ENCODE data around the gene CRHR2. TPM values are rescaled to one million over a fixed set of nuclear protein-coding genes. Genes with fewer than 3 reads are reported as not detected.

The CRHR2 gene
- total RNA-seq, 3 donors from 2014 or later (not counting 1 experiment from before 2014, with no cell fraction given) = not detected

- TF ChIP-seq, protein P1, sequence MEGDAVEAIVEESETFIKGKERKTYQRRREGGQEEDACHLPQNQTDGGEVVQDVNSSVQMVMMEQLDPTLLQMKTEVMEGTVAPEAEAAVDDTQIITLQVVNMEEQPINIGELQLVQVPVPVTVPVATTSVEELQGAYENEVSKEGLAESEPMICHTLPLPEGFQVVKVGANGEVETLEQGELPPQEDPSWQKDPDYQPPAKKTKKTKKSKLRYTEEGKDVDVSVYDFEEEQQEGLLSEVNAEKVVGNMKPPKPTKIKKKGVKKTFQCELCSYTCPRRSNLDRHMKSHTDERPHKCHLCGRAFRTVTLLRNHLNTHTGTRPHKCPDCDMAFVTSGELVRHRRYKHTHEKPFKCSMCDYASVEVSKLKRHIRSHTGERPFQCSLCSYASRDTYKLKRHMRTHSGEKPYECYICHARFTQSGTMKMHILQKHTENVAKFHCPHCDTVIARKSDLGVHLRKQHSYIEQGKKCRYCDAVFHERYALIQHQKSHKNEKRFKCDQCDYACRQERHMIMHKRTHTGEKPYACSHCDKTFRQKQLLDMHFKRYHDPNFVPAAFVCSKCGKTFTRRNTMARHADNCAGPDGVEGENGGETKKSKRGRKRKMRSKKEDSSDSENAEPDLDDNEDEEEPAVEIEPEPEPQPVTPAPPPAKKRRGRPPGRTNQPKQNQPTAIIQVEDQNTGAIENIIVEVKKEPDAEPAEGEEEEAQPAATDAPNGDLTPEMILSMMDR (IDR thresholded peaks at IDR 0.05) = no peak
- 71% methylated on average over 15 of the region's 15 CpGs for WGBS (ENCODE audit: insufficient coverage)
- no peaks in the 10 kb centered on the region for H3K4me1 ChIP-seq (ENCODE audit: control insufficient read depth, insufficient read depth, low read length)
- no peaks in the 10 kb centered on the region for H3K36me3 Mint-ChIP-seq
- H3K4me3 Mint-ChIP-seq = no peak overlapping the region
- no peak overlapping the region for H3K27ac Mint-ChIP-seq
- ATAC-seq (no peak), DNase-seq (no peak)
- H3K27me3 Mint-ChIP-seq (ENCODE audit: low read depth in 2 of 2) = peaks cover 0 to 3% of the 10 kb centered on the region in 2 donors
- H3K9me3 Mint-ChIP-seq = no peaks in the 10 kb centered on the region
- no peaks in the 10 kb centered on the region for H3K9me3 ChIP-seq (ENCODE audit: control insufficient read depth, insufficient read depth, low read length)
- H3K27me3 ChIP-seq (ENCODE audit: control insufficient read depth, insufficient read depth, low read length) = no peaks in the 10 kb centered on the region
- no peak overlapping the region for H3K4me3 ChIP-seq (ENCODE audit: low read length)
- H3K4me1 Mint-ChIP-seq = peaks cover 0 to 11% of the 10 kb centered on the region in 2 donors
- H3K36me3 ChIP-seq (ENCODE audit: control insufficient read depth, insufficient read depth, low read length) = no peaks in the 10 kb centered on the region
- intact Hi-C loops (cut with micrococcal nuclease) = no loop called here
- no peak overlapping the region for H3K27ac ChIP-seq (ENCODE audit: low read length)
Observed at GRCh38 chr7:30697719-30698460, 15.6 kb upstream of the CRHR2 start.

DNA sequence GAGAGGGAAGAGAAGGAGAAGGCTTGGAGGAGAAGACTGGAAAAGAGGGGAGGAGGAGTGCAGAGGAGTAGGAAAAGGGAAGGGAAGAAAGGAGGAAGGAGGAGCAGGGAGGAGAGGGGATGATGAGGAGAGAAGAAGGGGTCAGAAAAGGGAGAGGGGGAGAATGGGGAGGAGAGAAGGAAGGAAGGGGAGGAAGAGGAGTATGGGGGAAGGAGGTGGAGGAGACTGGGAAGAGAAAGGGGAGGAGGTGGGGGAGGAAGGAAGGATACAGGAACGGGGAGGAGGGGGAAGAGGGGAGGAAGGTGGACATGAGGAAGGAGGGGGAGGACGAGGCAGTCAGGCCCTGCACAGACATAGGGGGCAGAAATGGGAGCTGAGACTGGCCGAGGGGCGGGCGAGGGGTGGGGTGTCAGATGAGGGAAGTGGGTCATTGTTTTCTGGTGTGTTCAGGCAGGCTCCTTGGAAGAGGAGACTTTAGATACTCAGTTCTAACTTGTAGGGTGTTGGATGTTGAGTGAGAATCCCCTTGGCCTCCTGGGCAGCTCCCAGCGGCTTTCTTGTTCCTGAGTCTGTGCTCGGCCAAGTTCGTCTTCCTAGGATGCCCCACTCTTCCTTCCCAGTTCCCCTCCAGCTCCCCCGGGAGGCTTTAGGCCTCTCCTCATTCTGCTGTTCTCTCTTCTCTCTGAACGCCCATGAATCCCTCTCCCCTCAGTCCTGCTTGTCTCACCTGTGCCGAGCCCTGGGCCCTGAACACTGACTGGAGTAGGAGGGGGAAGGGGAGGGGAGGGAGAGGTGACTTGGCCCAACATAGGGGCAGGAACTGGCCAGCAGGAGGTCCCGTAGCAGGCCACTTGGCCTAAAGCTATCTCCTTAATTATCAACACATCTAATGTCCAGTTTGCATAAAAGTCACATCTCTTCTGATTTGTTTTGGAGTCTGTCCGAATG is 12.8 kb upstream of the CRHR2 start:
- ATAC-seq (no peak), DNase-seq (no peak)
- H3K27me3 Mint-ChIP-seq (ENCODE audit: low read depth in 2 of 2) = peaks cover 0 to 1% of the 10 kb centered on the region in 2 donors
- Histone ChIP-seq H3K27me3 (ENCODE audit: control insufficient read depth, insufficient read depth, low read length) (no peaks in the 10 kb centered on the region), H3K4me1 (ENCODE audit: control insufficient read depth, insufficient read depth, low read length) (no peaks in the 10 kb centered on the region), H3K27ac (ENCODE audit: low read length) (no peak overlapping the region), H3K4me3 (ENCODE audit: low read length) (no peak overlapping the region), H3K36me3 (ENCODE audit: control insufficient read depth, insufficient read depth, low read length) (no peaks in the 10 kb centered on the region), H3K9me3 (ENCODE audit: control insufficient read depth, insufficient read depth, low read length) (no peaks in the 10 kb centered on the region)
- intact Hi-C loops (cut with micrococcal nuclease) = no loop called here
- no peaks in the 10 kb centered on the region for H3K36me3 Mint-ChIP-seq
- TF ChIP-seq, protein P1 (IDR thresholded peaks at IDR 0.05) = no peak
- no peak overlapping the region for H3K4me3 Mint-ChIP-seq
- H3K9me3 Mint-ChIP-seq = no peaks in the 10 kb centered on the region
- no peak overlapping the region for H3K27ac Mint-ChIP-seq
- 86% methylated on average over 10 of the region's 13 CpGs for WGBS (ENCODE audit: insufficient coverage)
- H3K4me1 Mint-ChIP-seq = no peaks in the 10 kb centered on the region

DNA sequence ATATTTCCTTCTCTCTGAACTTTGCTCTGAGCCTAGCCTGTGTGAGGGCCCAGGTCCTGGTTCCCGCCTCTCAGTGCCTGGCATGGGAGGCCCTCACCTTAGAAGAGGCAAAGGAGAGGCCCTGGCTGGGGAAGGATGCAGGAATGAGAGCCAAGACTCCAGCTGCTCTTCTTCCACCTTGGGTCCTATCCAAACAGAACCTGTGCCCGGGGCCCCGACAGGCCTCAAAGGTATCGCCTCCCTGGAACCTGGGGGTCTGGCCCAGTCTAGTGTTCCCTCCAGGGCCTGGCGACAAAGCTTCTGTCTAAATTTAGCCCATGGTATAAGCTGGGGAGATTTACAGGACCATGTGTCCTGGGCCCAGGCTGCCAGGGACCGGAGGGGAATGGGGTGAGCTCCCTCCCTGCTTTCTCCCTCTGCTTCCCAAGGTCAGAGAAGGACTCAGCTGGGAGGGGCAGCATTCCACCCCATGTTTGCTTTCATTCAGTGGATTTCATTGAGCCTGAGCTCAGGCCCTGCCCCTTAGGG is 12.0 kb upstream of the CRHR2 start:
- Histone ChIP-seq H3K4me3 (ENCODE audit: low read length) (no peak overlapping the region), H3K27me3 (ENCODE audit: control insufficient read depth, insufficient read depth, low read length) (no peaks in the 10 kb centered on the region), H3K4me1 (ENCODE audit: control insufficient read depth, insufficient read depth, low read length) (no peaks in the 10 kb centered on the region), H3K36me3 (ENCODE audit: control insufficient read depth, insufficient read depth, low read length) (no peaks in the 10 kb centered on the region), H3K27ac (ENCODE audit: low read length) (no peak overlapping the region), H3K9me3 (ENCODE audit: control insufficient read depth, insufficient read depth, low read length) (no peaks in the 10 kb centered on the region)
- no peaks in the 10 kb centered on the region for H3K9me3 Mint-ChIP-seq
- peaks cover 0 to 3% of the 10 kb centered on the region in 2 donors for H3K27me3 Mint-ChIP-seq (ENCODE audit: low read depth in 2 of 2)
- WGBS (ENCODE audit: insufficient coverage) = 90% methylated on average over 6 of the region's 6 CpGs
- H3K4me1 Mint-ChIP-seq = no peaks in the 10 kb centered on the region
- TF ChIP-seq, protein P1 (IDR thresholded peaks at IDR 0.05) = no peak
- no peaks in the 10 kb centered on the region for H3K36me3 Mint-ChIP-seq
- intact Hi-C loops (cut with micrococcal nuclease) = no loop called here
- H3K27ac Mint-ChIP-seq = no peak overlapping the region
- ATAC-seq (no peak), DNase-seq (no peak)
- no peak overlapping the region for H3K4me3 Mint-ChIP-seq

All from natural killer cell (primary cell).